Ovary (tissue), 9 donors: ENCODE data around the gene PKD1L1. TPM values are rescaled to one million over a fixed set of nuclear protein-coding genes. Genes with fewer than 3 reads are reported as not detected.

Experiments used
- DNase-seq, 5 donors: peaks; one replicate each; pipeline ENCODE4 v3.0.0-alpha.2; 2019 to 2020
- H3K27ac ChIP-seq, 2 donors: fragments of 200-600 bp; one replicate each; pipeline versions ENCODE4 v1.5.1 to v1.8.0; 2019 to 2022
- H3K27me3 ChIP-seq: fragments of 200-600 bp; one replicate; pipeline ENCODE4 v1.8.0; 2022
- H3K36me3 ChIP-seq: fragments of 200-600 bp; sonication (generic); one replicate; pipeline ENCODE4 v1.5.1; 2019
- H3K4me1 ChIP-seq: one replicate; pipeline ENCODE4 v1.8.1; 2013; ENCODE audit warnings: mild to moderate bottlenecking, moderate library complexity; ENCODE audit not compliant: insufficient read depth
- H3K4me3 ChIP-seq: fragments of 200-600 bp; sonication (generic); one replicate; pipeline ENCODE4 v1.5.1; 2017
- H3K9me3 ChIP-seq, 2 donors: fragments of 200-600 bp in 1 of 2; sonication (generic) in 1 of 2; one replicate each; pipeline versions ENCODE4 v1.5.1 to v1.8.1; 2013 to 2019; ENCODE audit warnings: mild to moderate bottlenecking in 1 of 2, moderate library complexity in 1 of 2
- EP300 ChIP-seq: sonication (generic); formaldehyde crosslinking; IDR thresholded peaks from one replicate; pipeline ENCODE4 v1.6.1; 2017; ENCODE audit warnings: antibody characterized with exemption
- POLR2A ChIP-seq: fragments of 450-650 bp; IDR thresholded peaks from one replicate; pipeline ENCODE4 v1.6.1; 2017; ENCODE audit warnings: antibody characterized with exemption, mild to moderate bottlenecking, moderate library complexity
- WGBS, 3 donors: extraction: QIAGEN DNeasy Blood & Tissue Kit in 1 of 3; methylation state at CpG; one replicate each; pipeline versions ENCODE4 v1.1.5 to v1.1.7; 2013 to 2017; 5-methylcytosine and 5-hydroxymethylcytosine counted together
- intact Hi-C, 4 donors: fragments of 100-400 bp; cut with DNase I; formaldehyde crosslinking; loops; one replicate each; pipeline versions ENCODE4 v1.11.0 to v1.15.1; 2022 to 2023
- polyA plus RNA-seq, 2 donors: library from polyadenylated mRNA; stranded (reverse); fragments of 200-250 nt in 1 of 2; fragments of 350-450 nt in 1 of 2; fragmentation: Illumina TruSeq in 1 of 2; extraction: RNeasy Lipid Tissue Mini Kit (QIAGEN cat#74804) in 1 of 2; gene quantifications; one replicate each; pipeline ENCODE4 v1.2.3, GENCODE V29; 2013 to 2014
- total RNA-seq, 7 donors: library from RNA; depleted of rRNA in 2 of 7; stranded (reverse); fragments of >200 nt in 2 of 7; fragmentation: NEBNext Ultra II Directional in 3 of 7; extraction: Animal tissue kit (Norgen Biotek cat#: 25700) in 3 of 7; gene quantifications; one replicate each; pipeline versions ENCODE4 v1.1.0 to v1.2.4, GENCODE V29; 2016 to 2023
- TF ChIP-seq, protein P1 (sequence below), 3 donors: fragments of 450-650 bp in 2 of 3; fragments of 200-600 bp in 1 of 3; IDR thresholded peaks; one replicate each; pipeline versions ENCODE4 v1.5.1 to v1.8.0; 2016 to 2022; ENCODE audit warnings: antibody characterized with exemption in 3 of 3, mild to moderate bottlenecking in 1 of 3
- donor health status: DM: no; HTN: no; CAD: no; lungs with moderate emphysema.
- donor health status: DM: no; HTN: no; CAD: no.
- donor health status: Bipolar disorder and iron deficiency.
- donor health status: DM: yes; HTN: yes; CAD: no.
- donor health status: DM: no; HTN: no; CAD: no.
- donor health status: DM: yes; HTN: yes; CAD: no.

The PKD1L1 gene
- total and polyA plus RNA-seq, 9 donors, result 0.11 to 0.48 (median 0.22) TPM

DNA sequence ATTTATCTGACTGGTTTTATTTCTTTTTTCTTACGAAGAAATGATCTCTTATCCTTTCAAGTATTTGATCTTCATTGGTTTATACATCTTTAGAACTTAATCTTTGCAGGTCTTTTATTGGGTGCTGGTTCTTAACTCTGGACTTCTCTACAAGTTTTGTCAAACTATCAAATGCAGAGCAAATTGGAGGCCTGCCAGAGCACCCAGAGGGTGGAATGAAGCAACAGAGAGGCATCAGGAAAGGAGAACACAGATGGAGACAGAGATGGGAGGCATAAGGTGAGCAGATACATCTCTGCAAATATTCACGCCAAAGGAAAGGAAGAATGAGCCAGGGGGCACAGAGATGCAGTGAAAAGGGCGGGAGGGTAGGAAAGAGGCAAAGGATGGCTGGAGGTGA is 130.3 kb downstream of the PKD1L1 start:
- H3K27ac ChIP-seq, result no peak overlapping the region
- intact Hi-C loops, result loop anchor here (5.0 to 10.0 kb wide), 5 partner anchors 193 to 551 kb away; no protein-coding TSS in a partner anchor
- WGBS, 3 donors, result 97 to 98% (median 97%) methylated on average over 3 of the region's 3 CpGs
- no peaks in the 10 kb centered on the region for H3K9me3 ChIP-seq
- H3K4me1 ChIP-seq, result peaks cover 2% of the 10 kb centered on the region
- no peaks in the 10 kb centered on the region for H3K27me3 ChIP-seq
- no peak for DNase-seq
- H3K4me3 ChIP-seq, result no peak overlapping the region
- TF ChIP-seq, protein P1, sequence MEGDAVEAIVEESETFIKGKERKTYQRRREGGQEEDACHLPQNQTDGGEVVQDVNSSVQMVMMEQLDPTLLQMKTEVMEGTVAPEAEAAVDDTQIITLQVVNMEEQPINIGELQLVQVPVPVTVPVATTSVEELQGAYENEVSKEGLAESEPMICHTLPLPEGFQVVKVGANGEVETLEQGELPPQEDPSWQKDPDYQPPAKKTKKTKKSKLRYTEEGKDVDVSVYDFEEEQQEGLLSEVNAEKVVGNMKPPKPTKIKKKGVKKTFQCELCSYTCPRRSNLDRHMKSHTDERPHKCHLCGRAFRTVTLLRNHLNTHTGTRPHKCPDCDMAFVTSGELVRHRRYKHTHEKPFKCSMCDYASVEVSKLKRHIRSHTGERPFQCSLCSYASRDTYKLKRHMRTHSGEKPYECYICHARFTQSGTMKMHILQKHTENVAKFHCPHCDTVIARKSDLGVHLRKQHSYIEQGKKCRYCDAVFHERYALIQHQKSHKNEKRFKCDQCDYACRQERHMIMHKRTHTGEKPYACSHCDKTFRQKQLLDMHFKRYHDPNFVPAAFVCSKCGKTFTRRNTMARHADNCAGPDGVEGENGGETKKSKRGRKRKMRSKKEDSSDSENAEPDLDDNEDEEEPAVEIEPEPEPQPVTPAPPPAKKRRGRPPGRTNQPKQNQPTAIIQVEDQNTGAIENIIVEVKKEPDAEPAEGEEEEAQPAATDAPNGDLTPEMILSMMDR (IDR thresholded peaks at IDR 0.05), result no peak
- TF ChIP-seq EP300, result no peak
- no peaks in the 10 kb centered on the region for H3K36me3 ChIP-seq

DNA sequence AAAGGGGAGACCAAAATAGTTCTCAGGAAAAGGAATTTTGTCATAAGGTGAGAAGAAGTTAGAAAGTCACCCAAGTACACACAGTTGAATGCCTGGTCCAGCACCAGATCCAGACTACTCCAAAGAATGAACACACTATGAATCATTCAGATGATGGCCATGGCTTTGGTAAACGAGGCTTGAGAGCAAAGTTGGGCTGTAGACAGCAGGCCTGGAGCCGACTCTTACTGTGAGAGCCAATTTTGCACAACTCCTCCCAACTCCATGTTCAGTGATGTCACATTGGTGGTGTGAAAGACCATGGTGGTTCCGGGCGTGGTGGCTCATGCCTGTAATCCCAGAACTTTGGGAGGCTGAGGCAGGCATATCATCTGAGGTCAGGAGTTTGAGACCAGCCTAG is 131.6 kb downstream of the PKD1L1 start:
- 71 to 78% (median 74%) methylated on average over 4 of the region's 4 CpGs for WGBS, 3 donors
- H3K36me3 ChIP-seq, result no peaks in the 10 kb centered on the region
- H3K4me1 ChIP-seq, result peaks cover 2% of the 10 kb centered on the region
- no peak for DNase-seq
- no peak overlapping the region for H3K4me3 ChIP-seq
- no peaks in the 10 kb centered on the region for H3K27me3 ChIP-seq
- H3K9me3 ChIP-seq, result no peaks in the 10 kb centered on the region
- TF ChIP-seq, protein P1 (IDR thresholded peaks at IDR 0.05), result no peak
- TF ChIP-seq EP300 (no peak), POLR2A (no peak)
- H3K27ac ChIP-seq, result no peak overlapping the region
- intact Hi-C loops, result loop anchor here (5.0 to 10.0 kb wide), 5 partner anchors 192 to 549 kb away; no protein-coding TSS in a partner anchor

- no peak for TF ChIP-seq EP300
- TF ChIP-seq POLR2A, result no peak
- intact Hi-C loops, result loop anchor here (5.0 to 10.0 kb wide), 5 partner anchors 191 to 549 kb away; no protein-coding TSS in a partner anchor
- WGBS, 3 donors, result 92 to 93% (median 92%) methylated on average over 9 of the region's 9 CpGs
Measured at GRCh38 chr7:47815867-47816266, 132.4 kb downstream of the PKD1L1 start.

DNA sequence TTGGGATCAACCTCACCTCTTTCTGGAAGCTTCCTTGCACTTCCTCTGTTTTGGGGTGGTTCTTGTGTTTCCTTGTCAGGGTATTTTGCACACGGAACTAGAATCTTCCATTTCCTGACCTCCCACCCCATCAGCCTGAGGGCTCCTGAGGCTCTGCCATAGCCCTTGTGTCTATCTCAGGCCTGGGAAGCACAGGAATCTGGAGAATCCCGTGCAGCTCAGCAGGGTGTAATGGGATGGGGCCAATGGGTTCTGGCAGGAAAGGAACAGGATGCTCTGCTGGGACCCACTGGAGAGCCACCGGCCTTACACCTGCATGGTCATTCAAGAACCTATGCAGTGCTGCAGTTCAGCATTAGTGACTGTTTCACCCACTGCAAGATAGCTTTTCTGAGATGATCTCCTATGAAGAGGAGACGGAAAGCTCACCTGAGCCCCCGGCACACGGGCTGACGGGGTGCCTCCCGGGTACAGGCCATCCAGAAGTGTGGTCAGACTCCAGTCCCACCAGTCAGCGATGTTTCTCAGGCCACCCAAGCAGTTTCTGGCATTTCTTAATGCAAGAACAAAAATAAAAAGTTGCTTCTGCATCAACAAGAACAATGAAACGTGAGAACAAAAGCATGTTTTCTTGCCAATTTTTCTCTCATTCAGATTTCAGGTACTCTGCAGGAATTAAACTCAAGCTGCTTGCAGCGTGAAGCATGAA is 133.2 kb downstream of the PKD1L1 start:
- Histone ChIP-seq H3K9me3 (no peaks in the 10 kb centered on the region), H3K4me3 (no peak overlapping the region), H3K4me1 (peaks cover 2% of the 10 kb centered on the region), H3K27me3 (no peaks in the 10 kb centered on the region), H3K36me3 (no peaks in the 10 kb centered on the region), H3K27ac (no peak overlapping the region)
- DNase-seq, result no peak
- 78 to 83% (median 81%) methylated on average over 11 of the region's 11 CpGs for WGBS, 3 donors
- intact Hi-C loops, result loop anchor here (5.0 to 10.0 kb wide), 5 partner anchors 190 to 548 kb away; no protein-coding TSS in a partner anchor
- TF ChIP-seq, protein P1 (IDR thresholded peaks at IDR 0.05), result no peak
- no peak for TF ChIP-seq EP300
- no peak for TF ChIP-seq POLR2A

More at GRCh38 chr7:47815867-47816266, 132.4 kb downstream of the PKD1L1 start:
- Histone ChIP-seq H3K4me3 (no peak overlapping the region), H3K4me1 (peaks cover 2% of the 10 kb centered on the region), H3K27me3 (no peaks in the 10 kb centered on the region), H3K9me3 (no peaks in the 10 kb centered on the region), H3K27ac (no peak overlapping the region), H3K36me3 (no peaks in the 10 kb centered on the region)
- DNase-seq, result no peak
